ENCODE data around the gene UBE3C. TPM values are rescaled to one million over a fixed set of nuclear protein-coding genes. Genes with fewer than 3 reads are reported as not detected.

UBE3C gene
- total and polyA plus RNA-seq, 4 donors: 12.7 to 91.8 (median 46.1) TPM

- TF ChIP-seq CTCF (IDR thresholded peaks at IDR 0.05; ENCODE audit: control extremely low read depth, extremely low read depth): no peak
- no peak for ATAC-seq (ENCODE audit: insufficient read depth, low FRiP score)
- Histone ChIP-seq H3K27ac (ENCODE audit: low read depth in 1 of 2, low read length in 1 of 2) (no peak overlapping the region), H3K27me3 (ENCODE audit: control insufficient read depth in 3 of 3, insufficient read depth in 3 of 3, low read length in 2 of 3) (no peaks in the 10 kb centered on the region), H3K9me3 (ENCODE audit: control insufficient read depth in 4 of 4, insufficient read depth in 3 of 4, low read length in 3 of 4) (no peaks in the 10 kb centered on the region), H3K4me1 (ENCODE audit: control insufficient read depth in 5 of 5, insufficient read depth in 5 of 5, low read length in 5 of 5) (no peaks in the 10 kb centered on the region), H3K36me3 (ENCODE audit: control insufficient read depth in 4 of 4, insufficient read depth in 4 of 4, low read length in 4 of 4) (peaks cover 18 to 40% (median 29%) of the 10 kb centered on the region in 4 donors), H3K9ac (ENCODE audit: insufficient read depth in 1 of 2, low read length in 2 of 2) (no peak overlapping the region), H3K4me3 (no peak overlapping the region)
- DNase-seq: no peak
- WGBS, 2 donors: 68 to 76% methylated on average over 5 of the region's 5 CpGs
Observed at GRCh38 chr7:157255201-157255606, 116.5 kb downstream of the UBE3C start.

- no peak for DNase-seq
Observed at GRCh38 chr7:157263156-157263555, 124.4 kb downstream of the UBE3C start.

GRCh38 chr7:157265051-157265450 is 126.3 kb downstream of the UBE3C start:
- H3K4me3 ChIP-seq: no peak overlapping the region
- DNase-seq (no peak), ATAC-seq (ENCODE audit: insufficient read depth, low FRiP score) (no peak)
- H3K36me3 ChIP-seq (ENCODE audit: control insufficient read depth in 4 of 4, insufficient read depth in 4 of 4, low read length in 4 of 4): peaks cover 6 to 39% (median 27%) of the 10 kb centered on the region in 4 donors
- no peaks in the 10 kb centered on the region for H3K4me1 ChIP-seq (ENCODE audit: control insufficient read depth in 5 of 5, insufficient read depth in 5 of 5, low read length in 5 of 5)
- no peak for TF ChIP-seq CTCF (IDR thresholded peaks at IDR 0.05; ENCODE audit: control extremely low read depth, extremely low read depth)
- H3K9me3 ChIP-seq (ENCODE audit: control insufficient read depth in 4 of 4, insufficient read depth in 3 of 4, low read length in 3 of 4): no peaks in the 10 kb centered on the region
- no peaks in the 10 kb centered on the region for H3K27me3 ChIP-seq (ENCODE audit: control insufficient read depth in 3 of 3, insufficient read depth in 3 of 3, low read length in 2 of 3)
- H3K9ac ChIP-seq (ENCODE audit: insufficient read depth in 1 of 2, low read length in 2 of 2): no peak overlapping the region
- 94 to 95% methylated on average over 12 of the region's 12 CpGs for WGBS, 2 donors
- H3K27ac ChIP-seq (ENCODE audit: low read depth in 1 of 2, low read length in 1 of 2): no peak overlapping the region

More at GRCh38 chr7:157263156-157263555, 124.4 kb downstream of the UBE3C start:
- Histone ChIP-seq H3K4me1 (ENCODE audit: control insufficient read depth in 5 of 5, insufficient read depth in 5 of 5, low read length in 5 of 5) (no peaks in the 10 kb centered on the region), H3K27ac (ENCODE audit: low read depth in 1 of 2, low read length in 1 of 2) (no peak overlapping the region), H3K9ac (ENCODE audit: insufficient read depth in 1 of 2, low read length in 2 of 2) (no peak overlapping the region), H3K27me3 (ENCODE audit: control insufficient read depth in 3 of 3, insufficient read depth in 3 of 3, low read length in 2 of 3) (no peaks in the 10 kb centered on the region), H3K36me3 (ENCODE audit: control insufficient read depth in 4 of 4, insufficient read depth in 4 of 4, low read length in 4 of 4) (peaks cover 15 to 37% (median 27%) of the 10 kb centered on the region in 4 donors), H3K9me3 (ENCODE audit: control insufficient read depth in 4 of 4, insufficient read depth in 3 of 4, low read length in 3 of 4) (no peaks in the 10 kb centered on the region), H3K4me3 (no peak overlapping the region)
- no peak for TF ChIP-seq CTCF (IDR thresholded peaks at IDR 0.05; ENCODE audit: control extremely low read depth, extremely low read depth)
- no peak for ATAC-seq (ENCODE audit: insufficient read depth, low FRiP score)
- WGBS, 2 donors: 97% methylated on average over 23 of the region's 23 CpGs

- Histone ChIP-seq H3K27me3 (ENCODE audit: control insufficient read depth in 3 of 3, insufficient read depth in 3 of 3, low read length in 2 of 3) (no peaks in the 10 kb centered on the region), H3K4me3 (no peak overlapping the region), H3K9ac (ENCODE audit: insufficient read depth in 1 of 2, low read length in 2 of 2) (no peak overlapping the region), H3K36me3 (ENCODE audit: control insufficient read depth in 4 of 4, insufficient read depth in 4 of 4, low read length in 4 of 4) (peaks cover 6 to 38% (median 30%) of the 10 kb centered on the region in 4 donors), H3K27ac (ENCODE audit: low read depth in 1 of 2, low read length in 1 of 2) (no peak overlapping the region), H3K4me1 (ENCODE audit: control insufficient read depth in 5 of 5, insufficient read depth in 5 of 5, low read length in 5 of 5) (no peaks in the 10 kb centered on the region), H3K9me3 (ENCODE audit: control insufficient read depth in 4 of 4, insufficient read depth in 3 of 4, low read length in 3 of 4) (no peaks in the 10 kb centered on the region)
- ATAC-seq (ENCODE audit: insufficient read depth, low FRiP score) (no peak), DNase-seq (no peak)
- WGBS, 2 donors: 93 to 95% methylated on average over 7 of the region's 7 CpGs
- TF ChIP-seq CTCF (IDR thresholded peaks at IDR 0.05; ENCODE audit: control extremely low read depth, extremely low read depth): no peak
Observed at GRCh38 chr7:157266272-157266671, 127.5 kb downstream of the UBE3C start.

Measured in lung (tissue), 12 donors.